IMR-90 (cell line): ENCODE data around the gene ZNF488. TPM values are rescaled to one million over a fixed set of nuclear protein-coding genes. Genes with fewer than 3 reads are reported as not detected.

Experiments used
- ATAC-seq: fragments of 200-7000 bp; cut with Tn5 transposase; 2 replicates; pipeline ENCODE4 v1.9.1; 2020; ENCODE audit warnings: low read depth, mild to moderate bottlenecking, moderate library complexity
- BruUV-seq: library from RNA; stranded (reverse); fragments of 400-500 nt; replicated peaks from 2 replicates; lab custom pipeline; 2021; lab: Mats Ljungman, UMichigan
- CTCF ChIA-PET: fragments of 300-600 bp; formaldehyde crosslinking; extraction: SDS; loops from one replicate; lab custom pipeline; 2021; ENCODE audit warnings: antibody characterized with exemption; lab: Yijun Ruan, JAX
- POLR2A ChIA-PET: fragments of 300-600 bp; sonication (Branson Sonifier 250); formaldehyde crosslinking; loops from one replicate; lab custom pipeline; 2022; ENCODE audit warnings: antibody characterized with exemption; ENCODE audit not compliant: unreplicated experiment; lab: Charles Lee
- DNase-seq: peaks from one replicate; pipeline ENCODE4 v3.0.0; 2013
- H2AFZ ChIP-seq: replicated peaks from 2 replicates; pipeline ENCODE3; 2013; ENCODE audit warnings: low read length, mild to moderate bottlenecking; ENCODE audit not compliant: poor library complexity
- H2AK5ac ChIP-seq: 2 replicates; pipeline ENCODE4 v1.6.1; 2013; ENCODE audit warnings: low read depth, low read length, inconsistent platforms
- H2AK9ac ChIP-seq: replicated peaks from 2 replicates; pipeline ENCODE3; 2013; ENCODE audit warnings: mild to moderate bottlenecking, low read depth, low read length, moderate library complexity; ENCODE audit not compliant: poor library complexity
- H2BK120ac ChIP-seq: 2 replicates; pipeline ENCODE4 v1.6.1; 2013; ENCODE audit warnings: low read depth, low read length, inconsistent platforms
- H2BK15ac ChIP-seq: 3 replicates; pipeline ENCODE4 v1.6.1; 2013; ENCODE audit warnings: low read depth, low read length, inconsistent platforms
- H2BK20ac ChIP-seq: 2 replicates; pipeline ENCODE4 v1.6.1; 2013; ENCODE audit warnings: low read depth, mild to moderate bottlenecking, inconsistent platforms, low read length, moderate library complexity
- H2BK5ac ChIP-seq: 2 replicates; pipeline ENCODE4 v1.6.1; 2013; ENCODE audit warnings: mild to moderate bottlenecking, low read depth, low read length, inconsistent platforms; ENCODE audit not compliant: poor library complexity, severe bottlenecking
- H3K14ac ChIP-seq: replicated peaks from 2 replicates; pipeline ENCODE4 v1.6.1; 2013; ENCODE audit warnings: low read depth, low read length, inconsistent platforms
- H3K18ac ChIP-seq: 2 replicates; pipeline ENCODE4 v1.6.1; 2013; ENCODE audit warnings: low read depth, low read length, control low read depth
- H3K23ac ChIP-seq: 2 replicates; pipeline ENCODE4 v1.6.1; 2013; ENCODE audit warnings: low read depth, low read length, inconsistent platforms
- H3K27ac ChIP-seq: 2 replicates; pipeline ENCODE4 v1.5.1; 2013; ENCODE audit warnings: mild to moderate bottlenecking, control low read depth, low read length; ENCODE audit not compliant: insufficient read depth
- H3K27me3 ChIP-seq: 2 replicates; pipeline ENCODE4 v1.6.1; 2013; ENCODE audit warnings: low read length; ENCODE audit not compliant: control insufficient read depth, insufficient read depth
- H3K36me3 ChIP-seq: 2 replicates; pipeline ENCODE4 v1.6.1; 2013; ENCODE audit warnings: low read length, mixed read lengths; ENCODE audit not compliant: control insufficient read depth, insufficient read depth
- H3K4ac ChIP-seq: 2 replicates; pipeline ENCODE4 v1.6.1; 2013; ENCODE audit warnings: low read depth, low read length, inconsistent platforms
- H3K4me1 ChIP-seq: 2 replicates; pipeline ENCODE4 v1.6.1; 2013; ENCODE audit warnings: low read length, mixed read lengths; ENCODE audit not compliant: control insufficient read depth, insufficient read depth
- H3K4me2 ChIP-seq: 2 replicates; pipeline ENCODE4 v1.6.1; 2013; ENCODE audit warnings: low read depth, mild to moderate bottlenecking, control low read depth, low read length, moderate library complexity
- H3K4me3 ChIP-seq: 2 replicates; pipeline ENCODE4 v1.5.1; 2013; ENCODE audit warnings: low read depth, mild to moderate bottlenecking, control low read depth, low read length, moderate library complexity; ENCODE audit not compliant: insufficient read depth
- H3K56ac ChIP-seq: 2 replicates; pipeline ENCODE4 v1.6.1; 2013; ENCODE audit warnings: low read length, inconsistent platforms; ENCODE audit not compliant: insufficient read depth; ENCODE audit errors: extremely low read depth
- H3K79me1 ChIP-seq, 2 experiments: 2 replicates each; pipeline ENCODE4 v1.6.1; 2013; ENCODE audit warnings: low read length in 2 of 2, inconsistent platforms in 1 of 2, low read depth in 1 of 2
- H3K9ac ChIP-seq: 2 replicates; pipeline ENCODE4 v1.6.1; 2013; ENCODE audit warnings: low read depth, low read length, control low read depth
- H3K9me1 ChIP-seq: 2 replicates; pipeline ENCODE4 v1.6.1; 2013; ENCODE audit warnings: low read length, inconsistent platforms; ENCODE audit not compliant: insufficient read depth
- H3K9me3 ChIP-seq: 2 replicates; pipeline ENCODE4 v1.6.1; 2013; ENCODE audit warnings: low read length; ENCODE audit not compliant: control insufficient read depth, insufficient read depth
- H4K20me1 ChIP-seq: 2 replicates; pipeline ENCODE4 v1.6.1; 2013; ENCODE audit warnings: low read length, inconsistent platforms; ENCODE audit not compliant: insufficient read depth
- H4K5ac ChIP-seq: 2 replicates; pipeline ENCODE4 v1.6.1; 2013; ENCODE audit warnings: mild to moderate bottlenecking, low read depth, low read length, control low read depth
- H4K8ac ChIP-seq, 2 experiments: 2 replicates each; pipeline ENCODE4 v1.6.1; 2013; ENCODE audit warnings: low read depth in 2 of 2, low read length in 2 of 2, control low read depth in 1 of 2, inconsistent platforms in 1 of 2
- H4K91ac ChIP-seq: 2 replicates; pipeline ENCODE4 v1.6.1; 2013; ENCODE audit warnings: low read depth, low read length, inconsistent platforms; ENCODE audit not compliant: insufficient read depth
- FOS ChIP-seq: fragments of 150-350 bp; IDR thresholded peaks from 2 replicates; pipeline ENCODE4 v1.6.1; 2016; ENCODE audit warnings: low read depth, low read length
- NFE2L2 ChIP-seq: fragments of 150-350 bp; IDR thresholded peaks from 2 replicates; pipeline ENCODE4 v1.6.1; 2016; ENCODE audit warnings: low read depth, mild to moderate bottlenecking, low read length
- RFX5 ChIP-seq: IDR thresholded peaks from 2 replicates; pipeline ENCODE4 v1.8.0; 2012; ENCODE audit warnings: low read depth, mild to moderate bottlenecking, low read length, moderate library complexity
- WGBS, 2 experiments: methylation state at CpG; one replicate each; pipeline versions ENCODE4 v1.1.5 to v1.1.7; 2013; ENCODE audit warnings: missing lambda C conversion rate in 2 of 2; ENCODE audit not compliant: insufficient read length in 1 of 2; ENCODE audit errors: extremely low coverage in 2 of 2; 5-methylcytosine and 5-hydroxymethylcytosine counted together
- dilution Hi-C: fragments of 300-500 bp; cut with HindIII; formaldehyde crosslinking; loops from one replicate; pipeline ENCODE4 v1.14.3; 2018; ENCODE audit warnings: low sequenced_read_pairs; ENCODE audit not compliant: unreplicated experiment
- in situ Hi-C: fragments of 300-500 bp; cut with MboI; formaldehyde crosslinking; loops from 3 replicates; pipeline ENCODE4 v1.14.3; 2019; ENCODE audit warnings: low sequenced_read_pairs, inconsistent platforms, mixed read lengths
- intact Hi-C: fragments of 100-400 bp; cut with micrococcal nuclease; formaldehyde crosslinking; loops from 2 replicates; pipeline ENCODE4 v1.10.0; 2022
- polyA plus RNA-seq, 3 experiments: library from polyadenylated mRNA; depleted of rRNA; stranded (reverse); fragments of >200 nt; gene quantifications; 2 replicates each; pipeline ENCODE4 v1.2.3, GENCODE V29; 2012; ENCODE audit warnings: low replicate concordance in 1 of 3
- total RNA-seq: library from RNA; depleted of rRNA; stranded (reverse); fragments of >200 nt; gene quantifications from 2 replicates; pipeline ENCODE4 v1.2.3, GENCODE V29; 2012

The ZNF488 gene
- total and polyA plus RNA-seq, 2 of the 4 experiments (the other 2 are of a cell fraction), result under 0.01 to 0.14 TPM

DNA sequence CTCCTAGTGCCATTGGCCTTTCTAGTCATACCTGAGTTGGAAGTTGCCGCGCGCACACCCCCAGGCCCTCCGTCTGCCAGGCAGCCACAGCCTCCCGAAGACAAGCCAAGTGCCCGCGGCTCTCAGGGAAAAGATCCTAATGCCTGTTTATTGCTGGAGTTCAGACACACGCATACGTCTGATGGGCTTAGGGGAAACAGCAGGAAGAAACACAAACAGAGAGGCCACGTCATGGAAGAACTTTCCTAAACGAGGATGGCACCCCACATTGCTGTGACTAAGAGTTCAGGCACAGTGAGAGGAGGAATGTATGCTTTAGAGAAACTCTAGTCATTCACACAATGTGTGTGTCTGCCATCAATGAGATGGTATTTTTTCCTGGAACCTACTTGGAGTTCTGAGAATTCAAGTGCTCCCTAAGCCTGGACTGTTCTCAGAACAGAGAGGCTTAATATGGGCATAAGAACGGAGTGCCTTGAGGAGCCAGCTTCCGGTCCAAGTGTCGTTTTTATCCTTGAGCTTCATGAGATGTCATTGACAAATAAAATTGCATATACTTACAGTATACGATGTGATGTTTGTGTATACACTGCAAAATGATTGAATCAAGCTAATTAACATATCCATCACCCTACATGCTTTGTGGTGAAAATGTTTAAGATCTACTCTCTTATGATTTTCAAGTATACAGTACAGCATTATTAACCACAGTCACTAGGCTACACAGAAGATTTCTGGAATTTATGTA lies 47.5 kb downstream of the ZNF488 start:
- no peak overlapping the region for H2AK5ac ChIP-seq
- peak overlapping the region in 1 of 2 experiments; percentile 19; a peak in 1 of 4 replicates for H4K8ac ChIP-seq
- H3K4ac ChIP-seq, result peak overlapping the region; percentile 55
- peak overlapping the region; percentile 73; the same call in 1 of the 3 replicates for H2BK15ac ChIP-seq
- in situ Hi-C loops, result no loop called here
- peaks cover 1% of the 10 kb centered on the region; the same call in 1 of the 2 replicates for H3K4me1 ChIP-seq
- H3K27me3 ChIP-seq, result peaks cover 15% of the 10 kb centered on the region
- intact Hi-C loops, result no loop called here
- peak overlapping the region; percentile 24; the same call in 1 of the 2 replicates for H3K4me2 ChIP-seq
- no peaks in the 10 kb centered on the region for H4K20me1 ChIP-seq
- TF ChIP-seq RFX5 (no peak), FOS (peak; percentile 28; the same call in 1 of the 2 replicates), NFE2L2 (0 out of 2 replicates have a peak, but pooled peaks have one; percentile 5)
- peak overlapping the region; percentile 61 for H2BK5ac ChIP-seq
- no peak overlapping the region for H3K14ac ChIP-seq
- no peak overlapping the region; the same call in 1 of the 2 replicates for H3K18ac ChIP-seq
- no peak overlapping the region for H3K56ac ChIP-seq
- peak overlapping the region; percentile 69; the same call in 1 of the 2 replicates for H4K91ac ChIP-seq
- H3K9me3 ChIP-seq, result no peaks in the 10 kb centered on the region
- H4K5ac ChIP-seq, result no peak overlapping the region
- H3K27ac ChIP-seq, result peak overlapping the region; percentile 39; the same call in 1 of the 2 replicates
- no peak overlapping the region for H3K9ac ChIP-seq
- CTCF ChIA-PET, result no interaction called here
- H2BK120ac ChIP-seq, result peak overlapping the region; percentile 47
- H3K79me1 ChIP-seq, result no peaks in the 10 kb centered on the region
- DNase-seq, result peak; percentile 82
- POLR2A ChIA-PET, result no interaction called here
- dilution Hi-C loops, result no loop called here
- no TSS peak for BruUV-seq
- H2BK20ac ChIP-seq, result 0 out of 2 replicates have a peak overlapping the region, but pooled peaks have one; percentile 5
- WGBS, 2 experiments, result no CpG with 5 or more reads among the region's 15 CpGs
- H3K9me1 ChIP-seq, result no peaks in the 10 kb centered on the region
- H3K36me3 ChIP-seq, result no peaks in the 10 kb centered on the region
- H2AK9ac ChIP-seq, result no peak overlapping the region
- no peak overlapping the region for H3K4me3 ChIP-seq
- ATAC-seq, result peak; percentile 78
- peak overlapping the region; percentile 26 for H2AFZ ChIP-seq
- no peak overlapping the region for H3K23ac ChIP-seq
